IPS DF 4.7 (cell line): ENCODE data around the gene USP48.
"Not testable (repeated sequence)": the region's sequence is repeated elsewhere in the genome, so short reads cannot be mapped to it uniquely, and the experiment has no call there.

Experiments used
- DNase-seq: peaks from one replicate; pipeline ENCODE4 v3.0.0-alpha.2; 2013; ENCODE audit warnings: low spot score; ENCODE audit errors: extremely low read depth

Gene USP48

DNA sequence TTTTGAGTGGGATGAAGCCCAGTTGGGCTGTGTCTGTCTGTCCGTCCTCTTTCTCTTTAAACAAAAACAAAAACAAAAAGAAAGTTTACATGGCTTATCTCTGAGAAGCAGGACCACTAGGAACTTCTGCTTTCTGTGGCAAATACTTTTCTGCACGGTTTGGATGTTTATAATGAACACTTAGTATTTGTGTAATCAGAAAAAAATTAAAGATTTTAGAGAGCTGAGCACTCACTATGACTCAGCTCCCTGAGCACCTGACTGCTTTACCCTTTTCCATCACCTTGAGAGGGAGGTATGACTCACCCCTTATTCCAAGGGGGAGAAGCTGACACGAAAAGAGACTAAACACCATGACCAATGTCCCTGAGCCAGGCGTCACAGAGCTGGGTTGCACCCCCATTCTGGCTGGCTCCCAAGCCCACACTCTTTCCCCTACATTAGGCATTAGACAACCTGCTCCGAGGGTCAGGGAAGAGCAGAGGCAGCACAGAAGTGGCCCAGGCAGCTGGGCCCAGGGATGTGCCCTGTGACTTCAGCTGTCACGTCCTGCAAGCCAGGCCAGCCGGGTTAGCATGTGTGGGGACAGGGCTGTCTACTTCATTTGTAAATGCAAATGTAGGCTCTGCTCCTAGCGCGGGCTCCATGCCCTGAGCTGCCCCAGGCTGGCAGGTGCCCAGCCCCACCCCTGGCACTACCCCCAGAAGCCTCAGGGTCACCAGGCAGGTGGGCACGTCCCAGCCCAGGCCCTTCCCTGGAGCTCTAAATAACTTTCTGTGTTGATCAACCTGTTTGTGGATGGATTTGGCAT, 144.2 kb downstream of the USP48 start:
- DNase-seq = no peak

DNA sequence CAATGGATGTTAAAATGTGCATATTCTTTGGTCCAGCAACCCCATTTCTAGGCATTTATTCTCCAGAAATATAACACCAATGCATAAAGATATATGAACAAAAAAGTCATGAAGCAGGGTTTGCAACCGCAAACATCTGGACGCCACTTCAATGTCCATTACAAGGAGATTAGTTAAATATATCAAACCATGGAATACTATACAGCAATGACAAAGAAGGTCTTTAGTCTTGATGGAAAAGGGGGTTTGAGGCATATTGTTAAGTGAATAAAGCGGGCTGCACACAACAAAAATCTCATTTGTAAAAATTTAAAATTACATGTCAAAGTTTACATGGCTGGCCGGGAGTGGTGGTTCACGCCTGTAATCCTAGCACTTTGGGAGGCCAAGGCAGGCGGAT, 145.4 kb downstream of the USP48 start:
- DNase-seq = no peak

DNA sequence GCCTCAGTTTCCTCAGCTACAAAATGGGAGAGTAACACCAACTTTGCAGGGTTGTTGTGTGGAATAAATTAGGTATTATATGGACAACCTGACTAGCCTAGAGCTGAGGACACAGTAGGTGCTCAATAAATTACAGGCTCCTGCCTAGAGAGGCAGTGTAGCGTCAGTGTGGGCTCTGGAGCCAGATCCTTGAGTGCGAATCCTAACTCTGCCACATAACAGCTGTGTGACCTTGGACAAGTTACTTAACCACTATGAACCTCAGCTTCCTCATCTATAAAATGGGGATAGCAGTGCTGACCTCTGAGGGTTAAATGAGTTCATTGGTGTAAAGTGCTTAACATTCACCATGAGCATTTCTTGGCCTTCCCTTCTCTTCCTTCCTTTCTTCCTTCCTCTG, 146.9 kb downstream of the USP48 start:
- DNase-seq = no peak

DNA sequence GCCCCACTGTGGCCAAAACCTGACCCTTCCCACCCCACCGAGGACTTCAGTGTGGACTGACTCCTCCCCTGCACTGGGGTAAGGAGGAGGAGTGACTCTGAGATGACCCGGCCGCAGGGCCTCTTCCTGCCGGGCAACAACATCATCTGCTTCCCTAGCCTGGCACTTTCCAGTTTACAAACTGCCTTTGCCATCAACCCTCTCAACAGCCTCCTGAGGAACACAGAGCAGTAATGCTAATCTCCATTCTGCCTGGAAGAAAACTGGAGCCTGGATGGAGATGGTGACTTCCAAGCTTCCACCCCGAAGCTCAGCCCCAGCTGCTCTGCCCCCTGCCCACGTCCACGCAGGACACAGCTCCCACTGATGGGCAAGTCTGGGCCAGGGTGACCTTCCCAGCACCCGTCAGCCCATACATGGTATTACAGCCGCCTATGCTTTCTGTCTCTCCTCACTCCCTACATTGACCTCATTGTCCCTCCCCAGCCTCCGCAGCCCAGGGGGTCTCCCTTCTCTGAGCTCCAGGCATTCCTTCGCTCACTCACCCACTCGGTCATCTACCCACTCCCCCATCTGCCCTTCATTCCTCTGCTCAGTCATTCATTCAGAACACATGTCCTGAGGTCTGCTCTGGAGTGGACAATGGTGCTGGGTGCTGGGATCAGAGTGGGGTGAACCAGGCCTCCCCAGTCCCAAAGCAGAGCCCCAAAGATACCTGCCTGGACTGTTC, 148.0 kb downstream of the USP48 start:
- no peak for DNase-seq

DNA sequence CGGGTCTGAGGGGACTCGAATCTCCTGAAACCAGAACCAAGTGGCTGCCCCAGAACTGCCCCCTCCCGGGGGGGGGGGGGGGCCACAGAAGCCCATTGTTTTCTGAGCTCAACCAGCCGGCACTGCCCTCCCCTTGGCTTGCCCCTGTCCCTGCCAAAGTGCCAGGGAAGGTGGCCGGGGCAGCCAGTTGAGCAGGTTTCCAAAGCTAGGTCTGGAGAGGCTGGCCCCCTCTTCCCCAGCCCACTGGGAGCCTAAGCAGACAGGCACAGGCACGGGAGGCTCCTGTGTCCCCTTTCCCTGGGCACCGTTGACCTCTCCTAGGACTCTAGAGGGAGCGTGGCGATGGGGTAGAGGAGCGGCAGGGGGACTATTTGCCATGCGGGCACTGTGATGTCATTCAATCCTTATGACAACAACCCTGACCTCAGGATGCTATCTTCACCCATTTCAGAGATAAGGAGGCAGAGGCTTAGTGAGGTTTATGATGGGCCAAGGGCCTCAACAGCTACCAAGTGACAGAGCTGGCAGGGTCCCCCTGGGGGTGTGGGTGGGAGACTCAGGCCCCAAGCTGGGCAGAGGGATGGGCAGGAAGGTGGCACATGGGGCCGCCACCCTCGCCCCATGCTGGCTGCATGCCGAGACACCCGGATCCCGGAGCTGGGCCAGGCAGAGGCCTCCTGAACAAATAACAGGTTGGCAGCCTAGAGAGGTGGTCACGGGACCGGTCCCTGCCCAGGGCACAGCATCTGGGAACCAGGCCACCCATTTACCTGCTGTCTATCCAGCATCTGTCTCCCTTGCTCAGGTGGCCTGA, 148.8 kb downstream of the USP48 start:
- DNase-seq = no peak

DNA sequence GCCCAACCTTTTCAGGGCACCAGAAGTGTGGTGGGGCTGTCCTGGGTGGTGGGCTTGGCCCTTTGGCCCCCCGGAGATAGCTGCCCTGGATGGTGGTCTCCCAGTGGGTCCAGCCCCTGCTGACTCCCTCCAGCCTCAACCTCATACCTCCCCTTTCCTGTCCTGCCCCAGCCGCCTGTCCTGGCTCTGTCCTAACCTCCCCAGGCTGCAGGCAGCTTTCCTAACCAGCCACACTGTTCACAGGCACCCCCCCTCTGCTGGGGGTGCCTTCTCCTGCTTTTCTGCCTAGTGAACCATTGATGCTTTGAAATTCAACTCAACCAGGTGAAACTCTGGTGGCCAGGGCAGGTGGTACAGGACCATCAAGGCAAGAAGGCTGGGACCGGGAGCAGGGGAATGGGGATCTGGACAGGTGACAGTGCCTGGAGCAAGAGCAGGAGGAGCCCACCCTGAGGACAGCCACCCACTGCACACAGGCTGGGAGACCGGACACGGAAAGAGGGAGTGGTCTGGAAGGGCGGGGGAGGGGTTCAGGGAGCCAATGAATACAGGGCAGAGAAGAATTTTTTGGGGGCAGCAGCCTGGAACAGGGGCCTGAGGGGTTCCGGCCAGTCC, 149.7 kb downstream of the USP48 start:
- DNase-seq = no peak

DNA sequence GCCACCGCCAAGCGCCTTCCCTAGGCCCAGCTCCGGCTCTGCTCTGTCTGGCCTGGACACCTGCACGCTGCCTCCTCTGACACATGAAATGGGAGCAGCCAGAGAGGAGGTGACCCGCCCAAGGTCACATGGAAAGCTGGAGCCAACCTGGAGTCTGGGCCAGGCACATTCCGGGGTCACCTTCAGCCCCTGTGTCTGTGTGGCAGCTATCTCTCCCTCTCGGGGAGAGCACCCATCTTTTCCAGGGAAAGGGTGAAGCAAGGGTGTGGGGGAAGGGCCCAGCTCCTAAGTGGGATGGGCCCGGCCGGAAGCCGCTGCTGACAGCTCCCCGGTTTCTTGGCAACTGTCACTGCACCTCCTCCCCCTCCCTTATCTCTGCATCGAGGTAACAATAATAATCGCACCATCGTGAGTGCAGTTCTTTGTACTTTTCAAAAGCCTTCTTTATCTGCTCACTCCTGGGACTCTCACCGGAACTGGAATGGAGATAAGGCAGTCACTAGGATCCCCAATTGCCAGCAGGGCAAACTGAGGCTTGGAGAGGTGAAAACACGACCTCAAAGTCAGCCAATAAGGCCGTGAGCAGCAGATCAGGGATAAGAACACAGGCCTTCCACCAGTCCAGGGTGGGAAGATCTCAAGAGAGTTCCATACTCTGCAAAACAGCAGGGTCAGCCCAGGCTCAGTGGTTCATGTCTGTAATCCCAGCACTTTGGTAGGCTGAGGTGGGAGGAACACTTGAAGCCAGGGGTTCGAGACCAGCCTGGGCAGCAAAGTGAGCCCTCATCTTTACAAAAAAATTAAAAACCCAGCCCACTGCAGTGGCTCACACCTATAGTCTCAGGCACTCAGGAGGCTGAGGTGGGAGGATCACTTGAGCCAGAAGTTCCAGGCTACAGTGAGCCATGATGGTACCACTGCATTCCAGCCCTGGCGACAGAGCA, 150.7 kb downstream of the USP48 start:
- no peak for DNase-seq

DNA sequence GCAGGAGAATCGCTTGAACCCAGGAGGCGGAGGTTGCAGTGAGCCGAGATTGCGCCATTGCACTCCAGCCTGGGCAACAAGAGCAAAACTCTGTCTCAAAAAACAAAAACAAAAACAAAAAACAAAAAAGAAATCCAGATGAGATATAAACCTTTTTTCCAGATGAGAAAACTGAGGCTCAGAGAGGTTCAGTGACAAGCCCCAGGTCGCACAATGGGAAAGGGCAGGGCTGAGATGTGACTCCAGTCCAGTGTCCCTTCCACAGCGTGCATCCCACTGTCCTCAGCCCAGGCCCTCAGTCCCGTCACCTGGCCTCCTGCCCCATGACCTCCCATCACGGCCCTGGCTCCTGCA, 151.4 kb downstream of the USP48 start:
- not testable (repeated sequence) for DNase-seq

DNA sequence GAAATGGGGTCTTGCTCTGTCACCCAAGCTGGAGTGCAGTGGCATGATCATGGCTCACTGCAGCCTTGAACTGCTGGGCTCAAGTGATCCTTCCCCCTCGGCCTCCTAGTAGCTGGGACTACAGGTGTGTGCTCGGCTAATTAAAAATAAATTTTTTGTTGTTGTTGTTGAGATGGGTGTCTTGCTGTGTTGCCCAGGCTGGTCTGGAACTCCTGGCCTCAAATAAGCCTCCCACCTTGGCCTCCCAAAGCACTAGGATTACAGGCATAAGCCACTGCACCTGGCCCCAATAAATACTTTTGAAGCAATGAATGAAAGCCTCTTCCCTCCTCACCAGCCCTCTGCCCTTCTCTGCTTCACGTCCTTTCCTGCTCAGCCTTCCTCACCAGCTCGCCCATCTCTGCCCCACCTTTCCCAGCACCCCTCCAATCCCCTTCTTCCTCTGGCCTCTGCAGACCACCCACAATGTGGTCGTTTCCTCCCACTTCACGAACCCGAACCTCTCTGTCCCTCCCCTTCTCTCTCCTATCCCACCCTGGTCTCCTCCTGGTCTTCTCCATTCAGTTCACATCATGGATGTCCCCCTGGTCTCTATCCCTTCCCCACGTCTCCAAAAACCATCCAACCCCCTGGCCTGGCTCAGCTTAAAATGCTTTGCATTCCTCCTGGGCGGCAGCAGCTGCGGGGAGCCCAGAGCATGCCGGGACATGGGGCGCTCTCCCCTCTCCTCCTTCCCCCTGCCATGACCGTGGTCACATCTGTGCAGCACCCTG, 152.2 kb downstream of the USP48 start:
- no peak for DNase-seq

DNA sequence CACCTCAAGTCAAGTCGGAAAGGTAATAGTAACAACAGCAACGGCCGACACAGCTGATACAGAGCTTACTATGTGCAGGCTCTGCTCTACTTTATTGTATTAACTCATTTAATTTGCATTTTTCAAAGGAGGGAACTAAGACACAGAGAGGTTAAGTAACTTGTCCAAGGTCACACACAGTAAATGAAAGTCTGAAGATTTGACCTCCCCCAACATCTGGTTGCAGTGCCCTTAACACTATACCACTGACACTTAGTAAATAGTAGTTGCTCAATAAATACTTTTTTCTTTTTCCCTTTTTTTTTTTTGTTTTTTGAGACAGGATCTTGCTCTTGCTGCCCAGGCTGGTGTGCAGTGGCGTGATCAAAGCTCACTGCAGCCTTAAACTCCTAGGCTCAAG, 153.0 kb downstream of the USP48 start:
- no peak for DNase-seq

DNA sequence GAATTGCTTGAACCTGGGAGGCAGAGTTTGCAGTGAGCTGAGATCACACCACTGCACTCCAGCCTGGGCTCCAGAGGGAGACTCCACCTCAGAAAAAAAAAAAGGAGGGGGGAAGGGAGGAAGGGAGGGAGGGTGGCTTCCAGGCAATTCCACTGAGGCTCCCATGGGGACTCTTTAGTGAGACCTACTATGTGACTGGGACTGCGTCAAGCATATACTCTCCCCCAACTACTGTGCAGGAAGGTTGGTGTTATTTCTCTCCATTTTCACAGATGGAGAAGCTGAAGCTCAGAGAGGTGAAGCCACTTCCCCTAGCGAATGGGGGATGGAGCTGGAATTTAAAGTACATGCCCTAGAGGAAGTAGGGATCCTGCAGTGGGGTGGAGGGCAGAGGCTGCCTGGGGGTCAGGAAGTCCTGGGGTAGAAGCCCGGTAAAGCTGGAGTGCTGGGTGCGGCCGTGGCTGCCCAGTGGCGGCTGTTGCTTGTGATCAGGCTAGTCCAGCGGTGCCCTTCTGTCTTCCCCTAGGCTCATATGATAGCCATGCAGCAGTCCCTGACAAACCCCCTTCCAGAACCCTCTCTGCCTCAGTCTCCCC, 154.1 kb downstream of the USP48 start:
- no peak for DNase-seq
